Breast epithelium (tissue), 3 donors: ENCODE measurements around the gene LITAFD.

Source experiments
- CTCF ChIP-seq, 3 donors: fragments of 450-650 bp; IDR thresholded peaks; one replicate each; pipeline ENCODE4 v1.5.1; 2016 to 2017; ENCODE audit warnings: antibody characterized with exemption in 3 of 3, mild to moderate bottlenecking in 3 of 3, moderate library complexity in 3 of 3
- POLR2A ChIP-seq: fragments of 450-650 bp; IDR thresholded peaks from one replicate; pipeline ENCODE4 v1.6.1; 2016; ENCODE audit warnings: antibody characterized with exemption, mild to moderate bottlenecking, moderate library complexity

- TF ChIP-seq CTCF (IDR thresholded peaks at IDR 0.05): no peak
- no peak for TF ChIP-seq POLR2A
These were observed 31.8 kb upstream of the LITAFD start for GRCh38 chr16:8850279-8850885.
